Activated CD8-positive, alpha-beta memory T cell treated with anti-CD3 and anti-CD28 coated beads for 1 hour (primary cell): ENCODE results near the gene HACD1.
"Not testable (repeated sequence)": the region's sequence is repeated elsewhere in the genome, so short reads cannot be mapped to it uniquely, and the experiment has no call there.

Experiments
- DNase-seq, 2 donors: peaks; one replicate each; pipeline ENCODE4 v3.0.0-alpha.2; 2020; ENCODE audit warnings: low read depth in 1 of 2; ENCODE audit errors: extremely low read depth in 1 of 2

HACD1 gene

DNA sequence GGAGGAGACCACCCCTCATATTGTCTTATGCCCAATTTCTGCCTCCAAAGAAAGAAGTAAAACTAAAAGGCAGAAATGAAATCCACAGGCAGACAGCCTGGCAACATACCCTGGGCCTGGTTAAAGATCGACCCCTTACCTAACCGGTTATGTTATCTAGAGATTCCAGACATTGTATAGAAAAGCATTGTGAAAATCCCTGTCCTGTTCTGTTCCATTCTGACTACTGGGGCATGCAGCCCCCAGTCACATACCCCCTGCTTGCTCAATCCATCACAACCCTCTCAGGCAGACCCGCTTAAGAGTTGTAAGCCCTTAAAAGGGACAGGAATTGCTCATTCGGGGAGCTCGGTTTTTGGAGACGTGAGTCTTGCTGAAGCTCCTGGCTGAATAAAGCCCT lies 29.9 kb downstream of the HACD1 start:
- DNase-seq = not testable (repeated sequence)

- DNase-seq = no peak
These were observed 30.3 kb downstream of the HACD1 start for GRCh38 chr10:17586821-17587234.

- DNase-seq = no peak
These were observed 32.2 kb downstream of the HACD1 start for GRCh38 chr10:17585016-17585415.

GRCh38 chr10:17580885-17581284 lies 36.3 kb downstream of the HACD1 start:
- DNase-seq = no peak

DNA sequence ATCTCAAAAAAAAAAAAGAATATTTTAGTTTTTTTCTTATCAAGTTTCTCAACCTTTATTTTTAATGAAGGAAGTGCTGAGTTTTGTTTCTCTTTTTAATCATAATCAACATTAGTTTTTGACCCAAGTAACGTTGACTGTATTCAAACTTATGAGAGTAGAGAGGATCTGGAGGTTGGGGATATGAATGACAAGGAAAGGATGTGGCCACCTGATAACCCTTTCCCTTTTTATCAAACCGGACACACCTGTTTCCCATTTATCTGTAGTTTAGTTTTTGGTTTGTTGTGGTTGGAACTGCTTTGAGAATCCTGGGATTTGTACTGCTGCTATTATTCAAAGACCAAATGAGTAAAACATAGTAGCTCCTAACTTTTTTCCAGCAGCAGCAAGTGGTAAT lies 38.6 kb downstream of the HACD1 start:
- no peak for DNase-seq

GRCh38 chr10:17576768-17577167 lies 40.4 kb downstream of the HACD1 start:
- DNase-seq = no peak

DNA sequence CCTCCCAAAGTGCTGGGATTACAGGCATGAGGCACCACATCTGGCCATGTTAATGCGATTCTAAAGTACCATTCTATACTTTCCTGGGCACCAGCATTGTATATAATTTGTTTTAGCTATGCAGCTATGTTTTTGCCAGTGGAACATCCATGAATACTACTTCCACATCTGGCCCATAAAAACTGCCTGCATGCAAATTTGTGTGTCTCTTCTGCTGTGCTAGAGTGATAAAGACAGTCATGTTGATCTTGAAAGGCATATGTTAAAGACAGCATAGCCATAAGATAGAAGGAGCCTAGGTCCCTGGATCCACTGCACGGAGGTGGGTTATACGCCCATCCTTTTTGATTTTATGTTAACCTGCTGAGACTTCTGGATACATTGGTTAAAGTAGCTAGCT lies 52.3 kb downstream of the HACD1 start:
- no peak for DNase-seq

GRCh38 chr10:17563452-17563851 lies 53.7 kb downstream of the HACD1 start:
- no peak for DNase-seq

- no peak for DNase-seq
These were observed 54.6 kb downstream of the HACD1 start for GRCh38 chr10:17562614-17563013.

DNA sequence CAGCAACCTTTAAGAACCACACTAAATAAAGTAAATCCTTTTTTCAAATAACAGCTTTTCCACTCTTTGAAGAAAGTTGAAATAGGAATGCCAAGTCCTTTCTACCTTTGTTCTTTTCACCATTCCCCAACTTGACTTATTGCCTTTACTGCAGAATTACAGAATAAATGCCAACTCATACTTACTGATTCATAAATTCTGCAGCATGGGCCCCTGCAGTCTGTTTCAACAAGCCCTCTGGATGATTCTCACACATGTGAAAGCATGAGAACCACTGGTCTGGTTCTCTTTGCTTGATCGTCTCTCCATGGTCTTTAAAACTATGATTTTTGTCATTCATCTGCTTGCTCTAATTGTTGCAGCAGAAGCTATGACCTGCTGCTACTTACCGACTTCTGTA lies 56.1 kb downstream of the HACD1 start:
- DNase-seq = no peak

- no peak for DNase-seq
These were observed 59.7 kb downstream of the HACD1 start for GRCh38 chr10:17557459-17557858.

- no peak for DNase-seq
These were observed 68.4 kb downstream of the HACD1 start for GRCh38 chr10:17548770-17549169.

DNA sequence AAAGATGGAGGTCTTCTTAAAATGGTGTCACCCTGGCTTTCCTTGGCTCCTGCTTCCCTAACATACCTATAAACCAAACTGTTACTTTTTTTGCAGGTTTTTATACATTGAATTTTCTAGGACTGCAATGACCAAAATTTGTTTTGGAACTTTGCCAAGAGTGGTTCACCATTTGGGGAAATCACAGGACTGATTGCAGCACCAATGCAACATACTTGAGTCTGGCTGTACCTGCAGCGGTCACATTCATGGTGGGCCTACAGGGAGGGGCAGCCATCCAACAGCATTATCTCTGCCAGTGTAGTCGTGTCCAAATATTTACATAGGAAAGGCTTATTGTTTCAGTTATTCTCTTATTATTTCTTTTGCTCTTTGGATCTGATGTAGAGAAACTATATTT lies 69.0 kb downstream of the HACD1 start:
- no peak for DNase-seq

- DNase-seq = no peak
These were observed 70.1 kb downstream of the HACD1 start for GRCh38 chr10:17547060-17547459.

DNA sequence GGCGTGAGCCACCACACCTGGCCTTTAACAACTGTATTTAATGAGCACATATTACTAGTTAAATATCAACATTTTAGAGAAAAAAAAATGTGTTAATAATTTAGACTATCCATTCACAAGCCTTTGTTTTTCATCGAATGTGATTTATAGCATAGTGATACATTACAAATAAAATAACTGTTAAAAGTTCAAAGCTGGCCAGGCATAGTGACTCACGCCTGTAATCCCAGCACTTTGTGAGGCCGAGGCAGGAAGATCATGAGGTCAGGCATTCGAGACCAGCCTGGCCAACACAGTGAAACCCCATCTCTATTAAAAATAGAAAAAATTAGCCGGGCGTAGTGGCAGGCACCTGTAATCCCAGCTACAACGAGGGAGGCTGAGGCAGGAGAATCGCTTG lies 72.7 kb downstream of the HACD1 start:
- DNase-seq = no peak
